ENCODE data around the gene APOF. TPM values are rescaled to one million over a fixed set of nuclear protein-coding genes. Genes with fewer than 3 reads are reported as not detected.

Gene APOF
- total and polyA plus RNA-seq, 9 of the 15 experiments (the other 6 are each of a cell fraction or from before 2014, with no cell fraction given): 0.09 to 0.15 (median 0.12) TPM; not detected in 5

- peak in 1 of 2 experiments; percentile 58; a peak in 2 of 4 replicates for TF ChIP-seq MNT (conservative IDR thresholded peaks at IDR 0.05)
- TF ChIP-seq TCF15 (CRISPR knock-in tag; IDR thresholded peaks at IDR 0.05): no peak
- no peak for TF ChIP-seq RAD21 (CRISPR knock-in tag; conservative IDR thresholded peaks at IDR 0.05 in 1 of 2, IDR thresholded peaks at IDR 0.05 in 1 of 2)
- TF ChIP-seq CXXC5 (CRISPR knock-in tag; IDR thresholded peaks at IDR 0.05): peak; percentile 69; the same call in 1 of the 2 replicates
- TF ChIP-seq SNIP1 (IDR thresholded peaks at IDR 0.05; ENCODE audit: low read depth): no peak
- no peak for TF ChIP-seq TRIM28 (IDR thresholded peaks at IDR 0.05)
- peak; percentile 55; the same call in 1 of the 2 replicates for TF ChIP-seq L3MBTL2 (IDR thresholded peaks at IDR 0.05)
- TF ChIP-seq LARP7 (IDR thresholded peaks at IDR 0.05): no peak
- TF ChIP-seq MTF1 (CRISPR knock-in tag; IDR thresholded peaks at IDR 0.05; ENCODE audit: borderline replicate concordance): no peak
- TF ChIP-seq SIRT6 (IDR thresholded peaks at IDR 0.05; ENCODE audit: low read depth, low read length): no peak
- no peak for TF ChIP-seq CTCFL (IDR thresholded peaks at IDR 0.05; ENCODE audit: borderline replicate concordance, insufficient read depth, low read depth, low read length, poor library complexity, severe bottlenecking)
- TF ChIP-seq ZNF785 (CRISPR knock-in tag; IDR thresholded peaks at IDR 0.05): no peak
- TF ChIP-seq ZNF324 (CRISPR knock-in tag; IDR thresholded peaks at IDR 0.05): 0 out of 2 replicates have a peak, but pooled peaks have one; percentile 16
- TF ChIP-seq MTA3 (IDR thresholded peaks at IDR 0.05; ENCODE audit: borderline replicate concordance): peak; percentile 92
- TF ChIP-seq ARID4B (CRISPR knock-in tag; IDR thresholded peaks at IDR 0.05): no peak
- TF ChIP-seq ATF2 (CRISPR knock-in tag; IDR thresholded peaks at IDR 0.05): no peak; the same call in 1 of the 2 replicates
- TF ChIP-seq CEBPB (tag; IDR thresholded peaks at IDR 0.05): no peak
These were observed 26.1 kb downstream of the APOF start (continued) for GRCh38 chr12:56336361-56337167.

Measured in K562 (cell line).